Measurements from ENCODE around the gene BMPER.

The BMPER gene

GRCh38 chr7:33971106-33971505, 65.8 kb downstream of the BMPER start:
- Histone ChIP-seq H3K27me3 (ENCODE audit: control insufficient read depth, insufficient read depth, low read length) (no peaks in the 10 kb centered on the region), H3K9ac (ENCODE audit: low read depth, low read length) (no peak overlapping the region), H3K4me3 (ENCODE audit: low read depth, low read length) (no peak overlapping the region)

GRCh38 chr7:33973231-33974015, 68.1 kb downstream of the BMPER start:
- Histone ChIP-seq H3K36me3 (ENCODE audit: control insufficient read depth, insufficient read depth, low read length) (no peaks in the 10 kb centered on the region), H3K27ac (ENCODE audit: low read depth, low read length) (no peak overlapping the region), H3K27me3 (ENCODE audit: control insufficient read depth, insufficient read depth, low read length) (no peaks in the 10 kb centered on the region), H3K9ac (ENCODE audit: low read depth, low read length) (no peak overlapping the region), H3K4me1 (ENCODE audit: control insufficient read depth, insufficient read depth, low read length) (peaks cover 12% of the 10 kb centered on the region; the same call in 1 of the 2 replicates), H3K4me3 (ENCODE audit: low read depth, low read length) (no peak overlapping the region), H3K9me3 (ENCODE audit: control insufficient read depth, insufficient read depth, low read length) (no peaks in the 10 kb centered on the region)

More at GRCh38 chr7:33971106-33971505, 65.8 kb downstream of the BMPER start:
- Histone ChIP-seq H3K36me3 (ENCODE audit: control insufficient read depth, insufficient read depth, low read length) (no peaks in the 10 kb centered on the region), H3K9me3 (ENCODE audit: control insufficient read depth, insufficient read depth, low read length) (no peaks in the 10 kb centered on the region), H3K4me1 (ENCODE audit: control insufficient read depth, insufficient read depth, low read length) (peaks cover 12% of the 10 kb centered on the region; the same call in 1 of the 2 replicates), H3K27ac (ENCODE audit: low read depth, low read length) (no peak overlapping the region)

- Histone ChIP-seq H3K9me3 (ENCODE audit: control insufficient read depth, insufficient read depth, low read length) (no peaks in the 10 kb centered on the region), H3K27me3 (ENCODE audit: control insufficient read depth, insufficient read depth, low read length) (no peaks in the 10 kb centered on the region), H3K27ac (ENCODE audit: low read depth, low read length) (no peak overlapping the region), H3K9ac (ENCODE audit: low read depth, low read length) (no peak overlapping the region), H3K4me3 (ENCODE audit: low read depth, low read length) (no peak overlapping the region), H3K36me3 (ENCODE audit: control insufficient read depth, insufficient read depth, low read length) (no peaks in the 10 kb centered on the region), H3K4me1 (ENCODE audit: control insufficient read depth, insufficient read depth, low read length) (no peaks in the 10 kb centered on the region)
Observed at GRCh38 chr7:33979300-33979806, 74.0 kb downstream of the BMPER start.

- no peaks in the 10 kb centered on the region for H3K36me3 ChIP-seq (ENCODE audit: control insufficient read depth, insufficient read depth, low read length)
- no peak overlapping the region for H3K27ac ChIP-seq (ENCODE audit: low read depth, low read length)
- no peaks in the 10 kb centered on the region for H3K4me1 ChIP-seq (ENCODE audit: control insufficient read depth, insufficient read depth, low read length)
- no peak overlapping the region for H3K9ac ChIP-seq (ENCODE audit: low read depth, low read length)
- no peaks in the 10 kb centered on the region for H3K9me3 ChIP-seq (ENCODE audit: control insufficient read depth, insufficient read depth, low read length)
- no peaks in the 10 kb centered on the region for H3K27me3 ChIP-seq (ENCODE audit: control insufficient read depth, insufficient read depth, low read length)
- H3K4me3 ChIP-seq (ENCODE audit: low read depth, low read length), result no peak overlapping the region
Observed at GRCh38 chr7:33979807-33980355, 74.5 kb downstream of the BMPER start.

GRCh38 chr7:33981226-33981625, 75.9 kb downstream of the BMPER start:
- Histone ChIP-seq H3K4me3 (ENCODE audit: low read depth, low read length) (no peak overlapping the region), H3K27ac (ENCODE audit: low read depth, low read length) (no peak overlapping the region), H3K36me3 (ENCODE audit: control insufficient read depth, insufficient read depth, low read length) (no peaks in the 10 kb centered on the region)

GRCh38 chr7:33981671-33982424, 76.5 kb downstream of the BMPER start:
- Histone ChIP-seq H3K27ac (ENCODE audit: low read depth, low read length) (no peak overlapping the region), H3K9ac (ENCODE audit: low read depth, low read length) (no peak overlapping the region), H3K36me3 (ENCODE audit: control insufficient read depth, insufficient read depth, low read length) (no peaks in the 10 kb centered on the region), H3K27me3 (ENCODE audit: control insufficient read depth, insufficient read depth, low read length) (no peaks in the 10 kb centered on the region), H3K4me1 (ENCODE audit: control insufficient read depth, insufficient read depth, low read length) (no peaks in the 10 kb centered on the region), H3K9me3 (ENCODE audit: control insufficient read depth, insufficient read depth, low read length) (no peaks in the 10 kb centered on the region), H3K4me3 (ENCODE audit: low read depth, low read length) (no peak overlapping the region)

More at GRCh38 chr7:33981226-33981625, 75.9 kb downstream of the BMPER start:
- Histone ChIP-seq H3K4me1 (ENCODE audit: control insufficient read depth, insufficient read depth, low read length) (no peaks in the 10 kb centered on the region), H3K27me3 (ENCODE audit: control insufficient read depth, insufficient read depth, low read length) (no peaks in the 10 kb centered on the region), H3K9me3 (ENCODE audit: control insufficient read depth, insufficient read depth, low read length) (no peaks in the 10 kb centered on the region), H3K9ac (ENCODE audit: low read depth, low read length) (no peak overlapping the region)

GRCh38 chr7:33982425-33982786, 77.1 kb downstream of the BMPER start:
- Histone ChIP-seq H3K9me3 (ENCODE audit: control insufficient read depth, insufficient read depth, low read length) (no peaks in the 10 kb centered on the region), H3K9ac (ENCODE audit: low read depth, low read length) (no peak overlapping the region), H3K4me1 (ENCODE audit: control insufficient read depth, insufficient read depth, low read length) (no peaks in the 10 kb centered on the region), H3K27ac (ENCODE audit: low read depth, low read length) (no peak overlapping the region), H3K36me3 (ENCODE audit: control insufficient read depth, insufficient read depth, low read length) (no peaks in the 10 kb centered on the region), H3K27me3 (ENCODE audit: control insufficient read depth, insufficient read depth, low read length) (no peaks in the 10 kb centered on the region), H3K4me3 (ENCODE audit: low read depth, low read length) (no peak overlapping the region)

- H3K27ac ChIP-seq (ENCODE audit: low read depth, low read length), result no peak overlapping the region
- no peaks in the 10 kb centered on the region for H3K4me1 ChIP-seq (ENCODE audit: control insufficient read depth, insufficient read depth, low read length)
- no peak overlapping the region for H3K9ac ChIP-seq (ENCODE audit: low read depth, low read length)
- H3K36me3 ChIP-seq (ENCODE audit: control insufficient read depth, insufficient read depth, low read length), result no peaks in the 10 kb centered on the region
- no peaks in the 10 kb centered on the region for H3K9me3 ChIP-seq (ENCODE audit: control insufficient read depth, insufficient read depth, low read length)
- no peaks in the 10 kb centered on the region for H3K27me3 ChIP-seq (ENCODE audit: control insufficient read depth, insufficient read depth, low read length)
- no peak overlapping the region for H3K4me3 ChIP-seq (ENCODE audit: low read depth, low read length)
Observed at GRCh38 chr7:33986451-33986850, 81.1 kb downstream of the BMPER start.

- Histone ChIP-seq H3K27me3 (ENCODE audit: control insufficient read depth, insufficient read depth, low read length) (no peaks in the 10 kb centered on the region), H3K9ac (ENCODE audit: low read depth, low read length) (no peak overlapping the region), H3K9me3 (ENCODE audit: control insufficient read depth, insufficient read depth, low read length) (no peaks in the 10 kb centered on the region), H3K27ac (ENCODE audit: low read depth, low read length) (no peak overlapping the region), H3K4me3 (ENCODE audit: low read depth, low read length) (no peak overlapping the region), H3K4me1 (ENCODE audit: control insufficient read depth, insufficient read depth, low read length) (no peaks in the 10 kb centered on the region), H3K36me3 (ENCODE audit: control insufficient read depth, insufficient read depth, low read length) (no peaks in the 10 kb centered on the region)
Observed at GRCh38 chr7:33986951-33987947, 81.9 kb downstream of the BMPER start.

GRCh38 chr7:33996899-33997298, 91.6 kb downstream of the BMPER start:
- no peak overlapping the region for H3K4me3 ChIP-seq (ENCODE audit: low read depth, low read length)
- no peaks in the 10 kb centered on the region for H3K36me3 ChIP-seq (ENCODE audit: control insufficient read depth, insufficient read depth, low read length)
- no peaks in the 10 kb centered on the region for H3K27me3 ChIP-seq (ENCODE audit: control insufficient read depth, insufficient read depth, low read length)
- H3K9me3 ChIP-seq (ENCODE audit: control insufficient read depth, insufficient read depth, low read length), result peaks cover 2% of the 10 kb centered on the region; the same call in 1 of the 2 replicates
- peaks cover 5% of the 10 kb centered on the region; the same call in 1 of the 2 replicates for H3K4me1 ChIP-seq (ENCODE audit: control insufficient read depth, insufficient read depth, low read length)
- no peak overlapping the region for H3K9ac ChIP-seq (ENCODE audit: low read depth, low read length)
- H3K27ac ChIP-seq (ENCODE audit: low read depth, low read length), result no peak overlapping the region

Measured in HUES48 (cell line).